ENCODE measurements around the gene FNDC3A. TPM values are rescaled to one million over a fixed set of nuclear protein-coding genes. Genes with fewer than 3 reads are reported as not detected.

The FNDC3A gene, protein sequence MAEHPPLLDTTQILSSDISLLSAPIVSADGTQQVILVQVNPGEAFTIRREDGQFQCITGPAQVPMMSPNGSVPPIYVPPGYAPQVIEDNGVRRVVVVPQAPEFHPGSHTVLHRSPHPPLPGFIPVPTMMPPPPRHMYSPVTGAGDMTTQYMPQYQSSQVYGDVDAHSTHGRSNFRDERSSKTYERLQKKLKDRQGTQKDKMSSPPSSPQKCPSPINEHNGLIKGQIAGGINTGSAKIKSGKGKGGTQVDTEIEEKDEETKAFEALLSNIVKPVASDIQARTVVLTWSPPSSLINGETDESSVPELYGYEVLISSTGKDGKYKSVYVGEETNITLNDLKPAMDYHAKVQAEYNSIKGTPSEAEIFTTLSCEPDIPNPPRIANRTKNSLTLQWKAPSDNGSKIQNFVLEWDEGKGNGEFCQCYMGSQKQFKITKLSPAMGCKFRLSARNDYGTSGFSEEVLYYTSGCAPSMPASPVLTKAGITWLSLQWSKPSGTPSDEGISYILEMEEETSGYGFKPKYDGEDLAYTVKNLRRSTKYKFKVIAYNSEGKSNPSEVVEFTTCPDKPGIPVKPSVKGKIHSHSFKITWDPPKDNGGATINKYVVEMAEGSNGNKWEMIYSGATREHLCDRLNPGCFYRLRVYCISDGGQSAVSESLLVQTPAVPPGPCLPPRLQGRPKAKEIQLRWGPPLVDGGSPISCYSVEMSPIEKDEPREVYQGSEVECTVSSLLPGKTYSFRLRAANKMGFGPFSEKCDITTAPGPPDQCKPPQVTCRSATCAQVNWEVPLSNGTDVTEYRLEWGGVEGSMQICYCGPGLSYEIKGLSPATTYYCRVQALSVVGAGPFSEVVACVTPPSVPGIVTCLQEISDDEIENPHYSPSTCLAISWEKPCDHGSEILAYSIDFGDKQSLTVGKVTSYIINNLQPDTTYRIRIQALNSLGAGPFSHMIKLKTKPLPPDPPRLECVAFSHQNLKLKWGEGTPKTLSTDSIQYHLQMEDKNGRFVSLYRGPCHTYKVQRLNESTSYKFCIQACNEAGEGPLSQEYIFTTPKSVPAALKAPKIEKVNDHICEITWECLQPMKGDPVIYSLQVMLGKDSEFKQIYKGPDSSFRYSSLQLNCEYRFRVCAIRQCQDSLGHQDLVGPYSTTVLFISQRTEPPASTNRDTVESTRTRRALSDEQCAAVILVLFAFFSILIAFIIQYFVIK
- 74.6 TPM for total RNA-seq

DNA sequence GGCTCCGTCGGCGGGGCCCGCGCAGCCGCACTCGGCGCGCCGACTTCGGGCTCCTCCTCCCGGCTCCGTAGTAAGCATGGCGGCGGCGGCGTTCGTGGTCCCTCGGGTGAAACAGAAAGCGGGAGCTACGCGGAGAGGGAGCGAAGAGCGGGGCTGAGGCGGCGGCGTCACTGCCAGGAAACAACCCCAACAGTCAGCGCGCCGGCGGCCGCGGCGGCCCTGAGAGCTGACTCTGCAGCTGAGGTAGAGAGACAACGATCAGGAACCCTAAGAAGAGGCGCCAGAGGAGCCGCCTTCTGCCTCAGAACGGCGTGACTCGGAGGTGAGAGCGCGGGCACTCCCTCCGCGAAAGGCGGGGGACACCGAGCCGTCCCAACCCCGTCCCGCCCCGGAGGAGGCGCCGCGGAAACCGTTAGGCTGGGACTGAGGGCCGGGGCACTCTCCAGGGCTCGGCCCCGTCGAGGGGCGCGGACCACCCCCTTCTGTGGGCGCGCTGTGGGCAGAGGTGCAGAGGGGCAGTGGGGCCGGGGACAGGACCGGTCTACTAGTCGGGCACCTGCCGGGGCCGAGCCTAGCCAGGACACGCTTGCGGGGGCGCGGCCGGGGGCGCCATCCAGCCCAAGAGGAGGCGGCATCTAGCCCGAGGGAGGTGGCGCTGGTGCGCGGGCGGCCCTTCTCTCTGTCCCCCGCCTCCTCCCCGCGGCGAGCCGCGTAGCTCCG is at the start of gene FNDC3A:
Gene FNDC3A, plus strand, starts transcription at position 57 of the 720 bp plus-strand sequence. CDS start 30,279 bp downstream, outside the sequence.
- DNase-seq (ENCODE audit: low spot score): peak; percentile 77

DNA sequence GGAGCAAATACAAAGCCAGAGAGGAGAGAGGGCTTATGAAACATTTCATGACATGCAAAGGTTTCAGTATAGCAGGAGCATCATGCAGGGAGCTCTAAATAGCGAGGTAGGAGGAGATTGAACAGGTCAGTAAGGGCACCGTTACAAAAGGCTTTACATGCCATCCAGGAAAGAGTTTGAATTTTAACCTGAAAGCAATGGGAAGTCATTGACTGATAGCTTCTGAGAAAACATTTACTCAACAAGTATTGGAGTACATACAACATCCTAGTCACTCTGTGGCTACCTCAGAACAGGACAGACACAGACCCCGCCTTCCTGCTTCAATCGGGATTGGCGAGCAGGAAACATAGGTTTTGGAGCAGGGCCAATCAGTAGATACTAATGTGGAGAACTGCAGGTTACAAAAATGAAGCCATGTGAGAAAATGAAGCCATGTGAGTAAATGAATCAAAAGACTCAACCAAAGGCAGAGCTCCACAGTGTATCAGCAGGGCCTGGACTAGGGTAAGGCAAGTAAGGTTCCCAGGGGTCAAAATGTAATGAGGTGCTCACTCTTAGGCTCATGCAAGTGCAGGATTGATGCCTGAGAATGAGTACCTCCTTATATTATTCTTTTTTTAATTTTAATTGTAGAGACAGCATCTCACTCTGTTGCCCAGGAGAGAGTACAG is 46.8 kb upstream of the FNDC3A start:
- DNase-seq (ENCODE audit: low spot score): no peak

GRCh38 chr13:48930918-48931317 is 44.8 kb upstream of the FNDC3A start:
- DNase-seq (ENCODE audit: low spot score): no peak

GRCh38 chr13:48938308-48938943 is 37.3 kb upstream of the FNDC3A start:
- DNase-seq (ENCODE audit: low spot score): no peak

DNA sequence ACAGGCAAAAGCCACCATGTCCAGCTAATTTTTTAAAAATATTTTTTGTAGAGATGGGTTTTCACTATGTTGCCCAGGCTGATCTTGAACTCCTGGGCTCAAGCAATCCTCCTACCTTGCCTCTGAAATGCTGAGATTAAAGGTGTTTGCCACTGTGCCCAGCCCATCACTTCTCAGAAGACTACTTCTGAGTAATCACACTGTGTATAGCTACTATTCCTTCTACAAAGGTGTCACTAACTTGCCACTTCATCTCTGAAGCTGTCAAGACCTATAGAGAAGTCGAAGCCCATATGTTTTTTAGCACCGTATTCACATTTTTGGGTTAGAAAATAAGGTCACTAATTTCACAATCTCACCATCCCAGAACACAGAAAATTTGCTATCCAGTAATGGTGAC is 36.0 kb upstream of the FNDC3A start:
- no peak for DNase-seq (ENCODE audit: low spot score)

GRCh38 chr13:48942131-48942530 is 33.6 kb upstream of the FNDC3A start:
- no peak for DNase-seq (ENCODE audit: low spot score)

- no peak for DNase-seq (ENCODE audit: low spot score)
These were observed 31.5 kb upstream of the FNDC3A start for GRCh38 chr13:48944221-48944620.

DNA sequence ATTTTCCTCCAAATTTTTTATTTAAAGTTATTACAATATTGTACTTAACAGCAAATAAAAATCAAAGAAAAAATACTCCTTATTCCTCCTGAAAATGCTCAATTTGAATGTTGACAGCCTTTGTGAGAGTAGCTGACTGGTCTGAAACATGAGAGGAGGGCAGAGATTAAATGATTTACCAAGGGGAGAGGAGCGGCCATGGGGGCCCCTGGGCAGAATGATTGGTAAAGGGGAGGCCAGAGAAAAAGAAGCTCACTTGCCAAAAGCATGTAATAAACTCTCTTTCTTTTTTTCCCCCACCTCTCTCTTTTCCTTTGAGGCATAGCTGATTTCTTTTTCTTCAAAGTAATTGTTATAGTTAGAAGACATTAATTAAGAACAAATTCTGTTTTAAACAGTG is 30.1 kb upstream of the FNDC3A start:
- no peak for DNase-seq (ENCODE audit: low spot score)

GRCh38 chr13:48946163-48946562 is 29.5 kb upstream of the FNDC3A start:
- no peak for DNase-seq (ENCODE audit: low spot score)

GRCh38 chr13:48949566-48950500 is 25.9 kb upstream of the FNDC3A start:
- DNase-seq (ENCODE audit: low spot score): no peak

- no peak for DNase-seq (ENCODE audit: low spot score)
These were observed 25.2 kb upstream of the FNDC3A start for GRCh38 chr13:48950501-48950875.

DNA sequence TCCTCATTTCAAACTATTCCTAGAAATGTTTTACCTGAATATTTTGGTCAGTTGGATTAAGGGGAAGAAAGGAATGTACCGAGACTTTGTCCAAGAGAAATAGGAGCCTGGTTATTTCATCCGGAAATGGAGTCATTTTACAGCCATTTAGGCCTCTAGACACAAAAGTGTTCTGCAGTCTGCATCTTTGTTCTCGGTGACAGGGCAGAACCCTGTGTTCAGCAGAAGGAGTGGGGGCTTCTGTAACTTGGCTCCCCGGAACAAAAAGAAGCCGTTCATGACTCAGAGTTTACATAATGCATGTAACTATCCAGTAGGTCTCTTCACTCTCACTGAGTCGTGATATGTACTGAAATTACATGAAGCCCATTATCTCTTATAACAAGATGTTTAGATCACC is 21.6 kb upstream of the FNDC3A start:
- DNase-seq (ENCODE audit: low spot score): no peak

- no peak for DNase-seq (ENCODE audit: low spot score)
These were observed 20.2 kb upstream of the FNDC3A start for GRCh38 chr13:48955536-48955935.

DNA sequence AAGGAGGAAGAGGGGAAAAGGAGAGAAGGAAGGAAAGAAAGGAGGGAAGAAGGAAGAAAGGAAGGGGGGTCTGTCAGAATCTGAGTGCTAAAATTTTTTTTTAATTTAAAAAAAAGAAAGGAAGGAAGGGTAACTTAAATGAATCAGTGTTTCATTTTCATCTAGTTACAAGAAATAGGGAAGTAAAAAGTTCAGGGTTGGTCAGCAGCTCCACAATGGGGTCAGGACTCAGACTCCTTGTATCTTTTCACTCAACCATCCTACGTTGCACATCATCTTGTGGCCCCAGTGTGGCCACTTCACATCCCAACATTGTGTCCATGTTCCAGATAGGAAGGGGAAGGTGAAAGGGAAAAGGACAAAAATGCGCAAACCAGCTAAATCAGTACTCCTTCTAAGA is 14.3 kb upstream of the FNDC3A start:
- no peak for DNase-seq (ENCODE audit: low spot score)

DNA sequence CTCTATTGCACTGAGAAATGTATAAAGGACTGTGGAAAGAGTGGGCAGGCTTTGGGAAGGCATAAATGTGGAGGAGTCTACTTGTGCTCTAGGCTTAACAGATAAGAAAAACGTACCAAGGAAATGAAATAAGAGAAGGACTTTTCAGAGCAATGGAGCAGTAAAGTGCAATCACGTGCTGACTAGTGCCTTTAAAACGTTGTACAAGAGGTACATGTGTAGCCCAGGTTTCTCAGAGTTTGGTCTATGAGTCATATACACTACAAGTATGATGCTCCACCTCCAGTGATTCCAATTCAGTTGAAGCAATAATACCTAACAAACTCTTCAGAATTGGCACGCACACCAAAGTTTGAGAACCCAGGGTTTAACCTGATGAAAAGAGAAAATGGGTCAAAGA is 13.4 kb upstream of the FNDC3A start:
- DNase-seq (ENCODE audit: low spot score): no peak

DNA sequence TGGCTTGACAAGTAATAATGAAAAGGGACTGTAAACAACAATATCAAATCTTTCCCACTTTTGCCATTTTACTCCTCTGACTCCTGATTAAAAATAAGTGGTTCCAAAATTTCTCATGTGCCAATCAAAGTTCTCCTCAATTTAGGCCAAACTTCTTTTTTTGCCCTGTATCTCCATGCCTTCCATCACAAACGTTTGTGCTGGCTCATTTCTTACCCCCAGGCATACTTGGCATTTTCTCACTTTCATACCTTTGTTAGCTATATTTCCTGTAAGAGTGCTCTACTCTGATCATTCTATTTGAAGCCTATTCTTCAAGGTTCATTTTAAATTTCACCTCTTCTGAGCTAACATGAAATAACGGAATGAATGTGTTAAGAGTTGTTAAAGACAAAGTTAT is 10.0 kb upstream of the FNDC3A start:
- DNase-seq (ENCODE audit: low spot score): no peak

- DNase-seq (ENCODE audit: low spot score): no peak
These were observed 6.0 kb upstream of the FNDC3A start for GRCh38 chr13:48969685-48970084.

GRCh38 chr13:48973845-48974431 is 1.8 kb upstream of the FNDC3A start:
- DNase-seq (ENCODE audit: low spot score): no peak

All from mucosa of gallbladder (tissue), 1 donor.